SK-MEL-5 (cell line): Measurements from ENCODE around the gene C2CD2. TPM values are rescaled to one million over a fixed set of nuclear protein-coding genes. Genes with fewer than 3 reads are reported as not detected.

ENCODE experiments used
- DNase-seq: peaks from one replicate; pipeline ENCODE4 v3.0.0-alpha.2; 2016; ENCODE audit warnings: low read depth, low spot score
- in situ Hi-C: cut with HindIII; loops from 2 replicates; pipeline ENCODE4 v1.10.0; 2016; ENCODE audit warnings: low sequenced_read_pairs, high pct_unique_total_duplicates, low pct_unique_long_range_greater_than_20kb
- total RNA-seq: library from RNA; depleted of rRNA; stranded (reverse); fragments of >200 nt; shearing (Covaris generic); gene quantifications from 2 replicates; pipeline ENCODE4 v1.2.3, GENCODE V29; 2014

C2CD2 gene
- total RNA-seq, 1 experiment from 2014 or later, result 0.42 TPM

- in situ Hi-C loops, result no loop called here
- no peak for DNase-seq
Observed at GRCh38 chr21:41885341-41886024, 68.3 kb downstream of the C2CD2 start.

DNA sequence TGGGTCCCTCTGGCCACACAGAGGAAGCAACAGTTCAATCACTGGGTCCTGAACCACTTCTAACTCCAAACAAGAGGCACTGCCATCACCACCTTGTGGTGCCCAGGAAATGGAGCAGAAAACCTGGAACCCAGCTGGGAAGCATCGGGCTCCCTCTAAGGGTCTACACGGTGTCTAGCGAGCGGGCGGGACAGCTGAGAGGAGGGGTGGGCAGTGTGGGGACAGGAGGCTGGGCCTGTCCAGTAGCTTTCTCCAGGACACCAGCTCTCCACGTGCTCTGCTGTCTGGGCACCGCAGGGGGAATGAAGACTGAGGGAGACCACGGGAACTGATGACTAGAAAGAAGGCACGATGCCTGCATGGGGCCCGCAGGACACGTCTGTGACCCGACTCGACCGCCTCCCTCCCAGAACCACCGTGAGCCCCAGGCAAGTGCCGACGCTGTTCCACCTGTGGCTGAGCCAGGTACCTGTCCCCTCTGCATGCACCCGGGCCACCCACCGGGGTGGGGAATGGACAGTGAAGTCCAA is 69.3 kb downstream of the C2CD2 start:
- in situ Hi-C loops, result no loop called here
- no peak for DNase-seq

- in situ Hi-C loops, result no loop called here
- DNase-seq, result no peak
Observed at GRCh38 chr21:41883582-41883981, 70.2 kb downstream of the C2CD2 start.

GRCh38 chr21:41881051-41881450 is 72.8 kb downstream of the C2CD2 start:
- in situ Hi-C loops, result no loop called here
- DNase-seq, result no peak

DNA sequence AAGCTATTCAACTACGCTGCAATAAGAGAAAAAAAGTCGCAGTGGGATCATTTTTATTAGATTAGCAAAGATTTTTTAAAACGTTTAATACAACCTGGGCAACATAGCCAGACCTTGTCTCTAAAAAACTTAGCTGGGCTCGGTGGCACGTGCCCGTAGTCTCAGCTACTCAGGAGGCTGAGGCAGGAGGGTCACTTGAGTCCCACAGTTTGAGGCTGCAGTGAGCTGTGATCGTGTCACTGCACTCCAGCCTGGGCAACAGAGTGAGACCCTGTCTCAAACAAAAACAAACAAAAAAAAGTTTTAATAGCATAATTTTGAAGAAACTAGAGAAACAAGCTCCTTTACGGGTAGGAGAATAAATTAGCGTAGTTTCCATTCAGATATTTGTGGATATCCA is 73.7 kb downstream of the C2CD2 start:
- DNase-seq, result no peak
- in situ Hi-C loops, result no loop called here

DNA sequence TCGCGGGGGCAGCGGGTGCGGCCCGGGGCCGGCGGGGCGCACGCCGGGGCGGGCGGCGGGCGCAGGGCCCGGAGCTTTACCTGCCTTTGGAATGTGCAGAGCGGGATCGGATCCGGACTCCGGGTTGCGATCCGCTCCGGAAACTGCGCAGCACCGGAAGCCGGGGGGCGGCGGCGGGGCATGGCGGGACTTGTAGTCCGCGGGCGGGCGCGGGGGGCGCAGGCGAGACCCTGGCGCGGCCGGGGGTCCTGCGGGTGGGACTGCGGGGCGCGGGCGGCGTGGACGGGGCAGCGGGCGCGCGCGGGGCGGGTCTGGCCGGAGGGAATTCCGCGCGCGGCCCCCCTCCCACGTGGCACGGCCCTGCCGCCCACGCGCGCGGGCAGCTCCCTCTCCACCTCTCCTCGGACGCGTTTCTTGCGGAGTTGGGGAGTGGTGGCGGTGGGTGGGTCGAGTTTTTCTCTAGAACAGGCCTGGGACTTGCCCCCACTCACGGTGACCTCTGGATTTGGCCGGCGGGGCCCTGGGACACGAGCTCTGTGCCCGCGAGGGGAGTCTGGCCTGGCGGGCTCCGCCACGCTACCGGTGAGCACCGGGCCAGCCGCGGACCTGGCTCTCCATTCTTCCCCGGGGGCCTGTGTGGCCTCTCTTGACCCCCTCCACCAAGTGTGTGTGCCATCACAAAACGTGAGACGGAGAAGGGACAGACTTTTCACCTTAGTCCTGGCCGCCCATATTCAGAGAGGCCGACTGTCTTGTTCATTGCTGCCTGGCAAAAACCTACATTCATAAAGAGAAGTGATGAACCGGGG is 74.4 kb downstream of the C2CD2 start, which contains the start of gene PRDM15:
TSS of gene PRDM15 (minus strand) at position 155 of the 809 bp plus-strand sequence. CDS start 18,981 bp downstream, outside the sequence.
- DNase-seq, result peak; percentile 60
- in situ Hi-C loops, result no loop called here

- peak; percentile 71 for DNase-seq
- in situ Hi-C loops, result no loop called here
Observed at GRCh38 chr21:41878831-41879189, 75.0 kb downstream of the C2CD2 start.

- in situ Hi-C loops, result no loop called here
- DNase-seq, result peak; percentile 17
Observed at GRCh38 chr21:41877901-41878830, 75.7 kb downstream of the C2CD2 start.

- no peak for DNase-seq
- in situ Hi-C loops, result no loop called here
Observed at GRCh38 chr21:41876928-41877652, 76.7 kb downstream of the C2CD2 start.

DNA sequence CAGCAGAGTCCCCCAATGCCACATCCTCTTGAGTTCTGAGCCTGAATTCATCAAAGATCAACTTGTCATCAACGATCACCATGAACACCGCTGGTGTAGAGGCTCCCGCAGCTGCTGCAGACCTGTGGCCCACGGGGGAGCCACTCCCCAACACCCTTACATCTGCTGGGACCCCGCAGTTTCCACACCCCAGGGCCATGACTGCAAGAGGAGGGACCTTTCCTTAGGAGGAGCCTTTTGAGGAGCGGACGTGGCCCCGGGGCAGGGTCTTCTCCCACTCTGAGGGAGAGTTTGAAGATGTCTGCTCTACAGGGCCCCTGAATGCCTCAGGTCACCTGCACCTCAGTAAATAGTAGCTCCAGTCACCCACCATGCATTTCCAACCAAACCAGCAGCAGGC is 77.4 kb downstream of the C2CD2 start:
- no peak for DNase-seq
- in situ Hi-C loops, result no loop called here

DNA sequence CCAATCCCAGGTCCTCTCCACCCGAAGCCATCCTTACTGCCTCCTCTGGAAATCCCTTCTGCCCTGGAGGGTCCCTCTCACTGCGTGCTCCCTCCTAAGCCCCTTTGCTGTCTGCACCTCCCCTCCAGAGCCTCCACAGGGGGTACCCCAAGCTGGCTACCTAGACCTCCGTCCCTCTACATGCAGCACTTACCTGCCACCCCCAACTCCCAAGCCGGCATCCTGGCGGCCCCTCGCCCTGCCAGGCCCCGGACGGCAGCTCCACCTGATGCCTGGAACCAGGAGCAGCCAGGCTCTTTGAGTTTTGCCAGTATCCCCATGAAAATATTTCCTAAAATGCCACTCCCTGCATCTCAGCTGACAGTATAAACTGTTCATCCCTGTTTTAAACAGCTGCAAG is 78.7 kb downstream of the C2CD2 start:
- in situ Hi-C loops, result no loop called here
- no peak for DNase-seq

- in situ Hi-C loops, result no loop called here
- no peak for DNase-seq
Observed at GRCh38 chr21:41874611-41875010, 79.2 kb downstream of the C2CD2 start.

DNA sequence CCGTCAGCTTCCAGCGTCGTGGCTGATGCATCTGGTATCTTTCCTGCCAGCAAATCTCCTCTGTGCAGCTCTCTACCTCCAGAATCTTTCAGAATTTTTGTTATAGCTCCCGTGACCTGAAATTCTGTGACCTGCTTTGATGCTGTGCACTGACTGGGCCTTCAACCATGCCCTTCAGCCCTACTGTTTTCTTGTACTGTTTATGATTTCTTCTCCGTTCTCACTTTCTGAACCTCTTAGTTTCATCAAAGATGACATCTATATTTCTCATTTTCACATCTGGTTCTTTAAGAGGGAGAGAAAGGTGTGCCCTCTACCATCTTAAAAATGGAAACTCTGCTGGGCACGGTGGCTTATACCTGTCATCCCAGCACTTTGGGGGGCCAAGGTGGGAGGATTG is 80.4 kb downstream of the C2CD2 start:
- DNase-seq, result no peak
- in situ Hi-C loops, result no loop called here

DNA sequence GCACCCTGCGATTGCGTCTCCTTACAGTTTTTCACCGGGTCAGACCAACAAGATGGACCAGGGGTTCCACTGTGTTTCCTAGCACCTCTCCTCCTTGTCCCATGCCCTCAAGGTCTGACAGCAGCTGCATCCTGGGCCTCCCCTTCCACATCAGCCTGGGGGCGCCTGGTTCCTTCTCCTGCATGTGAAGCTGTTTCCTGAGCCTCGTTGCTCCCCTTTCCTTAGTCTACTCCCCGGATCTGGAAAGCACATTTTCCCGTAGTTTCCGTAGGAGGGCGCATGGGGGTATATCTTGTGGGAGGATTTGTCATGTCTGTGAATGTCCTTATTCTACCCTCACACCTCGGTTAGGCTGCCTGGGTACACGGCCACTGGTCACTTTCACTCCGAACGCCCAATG is 80.8 kb downstream of the C2CD2 start:
- no peak for DNase-seq
- in situ Hi-C loops, result no loop called here

DNA sequence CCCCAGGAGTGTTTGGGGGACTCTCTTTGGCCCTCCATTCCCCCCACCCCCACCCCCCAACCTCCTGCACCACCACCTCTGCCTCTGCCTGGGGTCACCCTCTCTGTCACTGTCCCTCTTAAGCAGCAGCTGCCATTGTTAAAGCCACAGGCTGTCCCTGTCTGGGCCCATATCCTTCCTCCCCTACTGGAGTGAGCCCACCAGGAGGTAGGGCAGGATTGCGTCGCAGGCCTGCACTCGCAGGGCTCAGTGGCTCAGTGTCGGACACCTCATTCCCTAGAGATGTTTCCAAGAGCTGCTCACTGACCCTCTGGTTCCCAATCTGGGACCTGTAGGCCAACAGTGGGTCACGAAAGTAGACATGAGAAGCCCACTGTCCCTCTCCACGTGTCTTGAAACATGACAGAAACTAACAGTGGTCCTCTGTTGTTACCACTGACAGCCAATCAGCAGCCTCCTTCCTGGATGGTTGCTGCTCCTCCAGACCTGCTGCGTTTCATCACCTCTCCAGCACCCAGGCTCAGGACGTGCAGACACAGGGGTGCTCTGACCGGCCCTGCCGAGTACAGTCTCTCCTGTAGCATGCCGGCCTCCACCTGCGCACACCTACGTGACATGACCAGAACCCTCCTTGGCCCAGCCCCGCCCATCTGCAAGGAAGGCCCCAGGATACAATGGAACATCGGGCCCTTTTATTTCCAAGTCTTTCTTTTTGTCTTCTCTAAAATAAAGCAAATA is 82.4 kb downstream of the C2CD2 start:
- in situ Hi-C loops, result no loop called here
- DNase-seq, result no peak

DNA sequence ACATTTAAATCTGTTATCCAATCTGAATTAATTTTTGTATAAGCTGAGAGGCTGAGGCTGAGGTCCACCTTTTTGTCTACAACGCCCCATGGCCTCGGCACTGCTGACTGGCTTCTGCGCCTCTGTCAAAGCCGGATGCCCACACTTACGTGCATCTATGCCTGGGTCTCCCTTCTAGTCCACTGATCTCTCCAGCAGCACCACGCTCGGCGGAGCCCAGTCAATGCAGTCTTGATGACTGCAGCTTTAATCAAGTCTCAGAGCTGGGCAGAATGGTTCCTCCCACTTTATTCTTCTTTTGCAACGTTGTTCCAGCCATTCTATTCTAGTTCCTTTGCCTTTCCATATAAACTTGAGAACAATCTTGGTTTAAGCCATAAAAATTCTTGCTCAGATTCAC is 84.0 kb downstream of the C2CD2 start:
- no peak for DNase-seq
- in situ Hi-C loops, result no loop called here
